AG04450 (cell line): ENCODE results near the gene PKNOX2. TPM values are rescaled to one million over a fixed set of nuclear protein-coding genes. Genes with fewer than 3 reads are reported as not detected.

Experiments used
- CTCF ChIA-PET: fragments of 300-600, 350-600 bp; formaldehyde crosslinking; extraction: SDS; loops from one replicate; lab custom pipeline; 2022; ENCODE audit warnings: antibody characterized with exemption, inconsistent platforms; lab: Charles Lee
- POLR2A ChIA-PET: fragments of 350-600 bp; formaldehyde crosslinking; extraction: SDS; loops from one replicate; lab custom pipeline; 2021; ENCODE audit warnings: antibody characterized with exemption, inconsistent platforms; lab: Yijun Ruan, JAX
- DNase-seq: peaks from one replicate; pipeline ENCODE4 v3.0.0-alpha.2; 2011; ENCODE audit warnings: low read depth, low spot score
- H3K27ac ChIP-seq: one replicate; pipeline ENCODE4 v1.5.1; 2012; ENCODE audit warnings: low read depth, low read length, control low read depth
- H3K27me3 ChIP-seq: one replicate; pipeline ENCODE4 v1.6.0; 2012; ENCODE audit warnings: low read length; ENCODE audit not compliant: control insufficient read depth, insufficient read depth
- H3K4me3 ChIP-seq: 2 replicates; pipeline ENCODE4 v1.5.1; 2011; ENCODE audit warnings: mild to moderate bottlenecking, low read depth, low read length, control low read depth
- H3K9me3 ChIP-seq: 2 replicates; pipeline ENCODE4 v1.5.1; 2012; ENCODE audit warnings: low read length; ENCODE audit not compliant: control insufficient read depth, insufficient read depth
- polyA plus RNA-seq: library from polyadenylated mRNA; depleted of rRNA; stranded (reverse); fragments of >200 nt; gene quantifications from 2 replicates; pipeline ENCODE4 v1.2.3, GENCODE V29; 2011
- TF ChIP-seq, protein P1 (sequence below): IDR thresholded peaks from 2 replicates; pipeline ENCODE4 v1.5.1; 2011; ENCODE audit warnings: low read depth, low read length, control low read depth, inconsistent platforms

The PKNOX2 gene
- polyA plus RNA-seq, 1 experiment: 3.0 TPM

DNA sequence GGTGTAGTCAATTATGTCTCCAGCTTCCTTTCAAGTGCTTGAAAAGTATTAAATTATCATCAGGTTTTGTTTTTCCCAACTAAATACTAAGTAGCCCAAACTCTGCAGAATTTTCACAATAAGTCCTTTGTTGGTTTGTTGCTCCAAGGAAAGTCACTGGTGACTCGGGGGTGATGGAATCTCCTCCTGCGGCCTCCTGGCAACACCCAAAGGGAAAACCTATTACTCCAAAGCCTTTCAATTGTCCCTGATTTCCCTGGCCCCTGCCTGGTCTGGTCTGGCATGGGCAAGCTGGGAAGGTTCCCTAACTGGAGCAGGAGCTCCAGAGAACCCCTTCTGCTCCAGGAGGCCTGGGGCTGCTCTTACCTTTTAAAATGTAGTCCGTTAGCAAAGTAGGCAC lies 283.6 kb downstream of the PKNOX2 start:
- DNase-seq: no peak
- TF ChIP-seq, protein P1, sequence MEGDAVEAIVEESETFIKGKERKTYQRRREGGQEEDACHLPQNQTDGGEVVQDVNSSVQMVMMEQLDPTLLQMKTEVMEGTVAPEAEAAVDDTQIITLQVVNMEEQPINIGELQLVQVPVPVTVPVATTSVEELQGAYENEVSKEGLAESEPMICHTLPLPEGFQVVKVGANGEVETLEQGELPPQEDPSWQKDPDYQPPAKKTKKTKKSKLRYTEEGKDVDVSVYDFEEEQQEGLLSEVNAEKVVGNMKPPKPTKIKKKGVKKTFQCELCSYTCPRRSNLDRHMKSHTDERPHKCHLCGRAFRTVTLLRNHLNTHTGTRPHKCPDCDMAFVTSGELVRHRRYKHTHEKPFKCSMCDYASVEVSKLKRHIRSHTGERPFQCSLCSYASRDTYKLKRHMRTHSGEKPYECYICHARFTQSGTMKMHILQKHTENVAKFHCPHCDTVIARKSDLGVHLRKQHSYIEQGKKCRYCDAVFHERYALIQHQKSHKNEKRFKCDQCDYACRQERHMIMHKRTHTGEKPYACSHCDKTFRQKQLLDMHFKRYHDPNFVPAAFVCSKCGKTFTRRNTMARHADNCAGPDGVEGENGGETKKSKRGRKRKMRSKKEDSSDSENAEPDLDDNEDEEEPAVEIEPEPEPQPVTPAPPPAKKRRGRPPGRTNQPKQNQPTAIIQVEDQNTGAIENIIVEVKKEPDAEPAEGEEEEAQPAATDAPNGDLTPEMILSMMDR: no peak
- Histone ChIP-seq H3K27me3 (no peaks in the 10 kb centered on the region), H3K4me3 (no peak overlapping the region), H3K9me3 (no peaks in the 10 kb centered on the region), H3K27ac (peak overlapping the region; percentile 33)
- CTCF ChIA-PET: interaction anchor here (0.9 to 1.6 kb wide), 3 partner anchors 15 to 100 kb away, joined by 3 to 6 read pairs (median 5); no protein-coding TSS in a partner anchor
- POLR2A ChIA-PET: no interaction called here

DNA sequence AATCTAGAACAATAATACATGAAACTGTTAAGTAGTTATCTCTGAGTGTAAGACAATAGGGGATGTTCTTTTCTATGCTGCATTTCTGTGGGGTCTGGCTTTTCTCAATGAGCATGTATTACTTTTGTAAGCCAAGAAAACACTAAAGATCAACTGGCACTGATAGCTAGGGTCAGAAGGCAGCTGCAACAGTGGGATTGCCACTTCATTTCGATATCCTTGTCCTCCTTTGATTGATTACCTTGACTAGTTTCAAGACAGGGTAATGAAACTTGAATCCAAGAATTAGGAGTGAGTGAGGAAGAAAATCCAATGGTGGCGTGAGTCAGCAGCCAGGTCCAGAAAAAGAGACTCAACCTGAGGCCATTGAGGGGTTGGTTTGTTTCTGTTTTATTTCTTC lies 285.0 kb downstream of the PKNOX2 start:
- no peaks in the 10 kb centered on the region for H3K27me3 ChIP-seq
- TF ChIP-seq, protein P1: no peak
- ChIA-PET POLR2A (interaction anchor here (0.6 kb wide), 1 partner anchor 14 kb away, joined by 3 read pairs; no protein-coding TSS in a partner anchor), CTCF (interaction anchor here (0.6 to 1.6 kb wide), 7 partner anchors 9 to 864 kb away, joined by 3 to 6 read pairs (median 3); no protein-coding TSS in a partner anchor)
- H3K27ac ChIP-seq: no peak overlapping the region
- DNase-seq: no peak
- no peak overlapping the region for H3K4me3 ChIP-seq
- no peaks in the 10 kb centered on the region for H3K9me3 ChIP-seq

DNA sequence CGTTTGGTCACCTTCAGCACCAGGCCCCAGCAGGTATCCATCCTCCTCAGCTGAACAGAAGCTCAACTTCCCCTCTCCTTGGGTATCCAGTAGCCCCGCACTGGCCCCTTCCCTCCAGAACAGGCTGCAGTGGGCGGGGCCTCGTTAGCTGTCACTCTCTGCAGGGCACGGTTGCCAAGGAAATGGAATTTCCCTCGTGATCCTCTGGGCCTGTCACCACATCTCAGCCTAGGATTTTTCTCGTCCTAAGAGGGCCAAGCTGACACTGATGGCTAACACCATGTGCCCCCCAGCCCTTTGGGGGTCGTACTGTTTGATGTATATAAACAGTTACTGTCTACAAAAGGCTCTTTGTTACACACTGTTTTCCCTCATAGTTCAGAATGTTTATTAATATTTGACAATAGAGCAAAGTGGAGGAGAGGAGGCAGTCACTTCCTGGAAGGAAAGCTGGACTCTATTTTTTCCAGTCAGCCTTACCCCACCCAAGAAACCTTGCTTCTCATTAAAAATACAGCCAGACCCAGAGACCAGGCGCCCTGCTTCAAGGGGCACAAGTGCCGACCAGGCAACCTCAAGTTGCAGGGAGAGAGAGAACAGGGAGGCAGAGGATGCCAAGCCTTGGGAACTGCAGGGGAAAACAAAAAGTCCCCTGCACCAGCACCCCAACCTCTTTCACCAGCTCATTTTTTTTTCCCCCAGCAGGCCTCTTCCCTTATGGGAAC lies 287.0 kb downstream of the PKNOX2 start:
- H3K4me3 ChIP-seq: no peak overlapping the region
- DNase-seq: no peak

DNA sequence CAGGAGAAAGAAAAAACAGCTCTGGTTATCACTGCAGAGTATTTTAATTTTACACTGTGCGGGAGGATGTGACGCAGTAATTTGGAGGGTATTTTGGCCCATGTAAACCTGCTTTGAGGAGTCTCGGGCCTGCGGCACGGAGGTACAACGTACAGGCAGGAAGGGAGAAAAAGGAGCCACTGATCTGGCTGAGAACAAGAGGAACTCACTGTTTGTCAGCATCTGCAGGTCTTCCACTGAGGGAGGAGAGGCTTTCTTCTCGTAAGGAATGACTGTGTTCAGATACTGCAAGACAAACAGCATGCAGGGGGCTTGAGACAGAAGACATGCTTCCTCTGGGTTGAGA lies 287.5 kb downstream of the PKNOX2 start:
- POLR2A ChIA-PET: interaction anchor here (1.1 kb wide), 1 partner anchor 8 kb away, joined by 3 read pairs; no protein-coding TSS in a partner anchor
- Histone ChIP-seq H3K4me3 (no peak overlapping the region), H3K9me3 (no peaks in the 10 kb centered on the region), H3K27me3 (no peaks in the 10 kb centered on the region), H3K27ac (no peak overlapping the region)
- CTCF ChIA-PET: interaction anchor here (0.6 to 2.0 kb wide), 22 partner anchors 9 to 1501 kb away, joined by 3 to 14 read pairs (median 4); partner anchors contain the start of gene EI24
- TF ChIP-seq, protein P1: no peak
- DNase-seq: no peak

More for the DNA sequence above, 287.0 kb downstream of the PKNOX2 start:
- Histone ChIP-seq H3K9me3 (no peaks in the 10 kb centered on the region), H3K27me3 (no peaks in the 10 kb centered on the region), H3K27ac (no peak overlapping the region)
- TF ChIP-seq, protein P1: no peak
- POLR2A ChIA-PET: interaction anchor here (0.6 to 1.1 kb wide), 2 partner anchors 9 to 65 kb away, joined by 3 to 5 read pairs; no protein-coding TSS in a partner anchor
- CTCF ChIA-PET: interaction anchor here (0.6 to 2.0 kb wide), 14 partner anchors 11 to 615 kb away, joined by 3 to 14 read pairs (median 4); partner anchors contain the start of gene EI24

DNA sequence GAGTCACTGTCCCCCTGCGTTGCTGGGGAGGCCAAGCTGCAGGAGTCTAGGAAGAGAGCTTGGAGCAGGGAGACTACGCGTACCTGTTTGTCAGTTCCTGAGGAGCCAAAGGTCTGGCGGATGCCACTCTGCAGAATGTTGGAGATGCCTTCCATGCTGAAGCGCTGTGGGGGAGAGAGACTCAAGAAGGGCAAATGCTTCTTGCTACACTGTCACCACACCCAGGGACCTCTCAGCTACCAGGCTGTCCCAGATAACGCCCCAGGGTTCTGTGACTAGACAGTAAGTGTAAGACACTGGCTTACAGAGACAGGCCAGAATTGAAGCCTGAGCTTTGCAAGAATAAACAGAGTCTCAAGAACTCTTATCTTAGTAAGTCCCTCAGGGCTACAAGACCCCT lies 289.5 kb downstream of the PKNOX2 start:
- POLR2A ChIA-PET: no interaction called here
- Histone ChIP-seq H3K27ac (no peak overlapping the region), H3K27me3 (no peaks in the 10 kb centered on the region), H3K4me3 (no peak overlapping the region), H3K9me3 (no peaks in the 10 kb centered on the region)
- CTCF ChIA-PET: interaction anchor here (0.7 to 1.5 kb wide), 3 partner anchors 21 to 578 kb away, joined by 3 to 6 read pairs (median 4); no protein-coding TSS in a partner anchor
- no peak for DNase-seq
- TF ChIP-seq, protein P1: no peak
